K562 (cell line): ENCODE data around the gene IPO7. TPM values are rescaled to one million over a fixed set of nuclear protein-coding genes. Genes with fewer than 3 reads are reported as not detected.
A peak's percentile ranks its signal among the peaks of the same experiment; 100 is the strongest.

Experiments used
- EWSR1 ChIP-seq: fragments of 450-650 bp; IDR thresholded peaks from 2 replicates; pipeline ENCODE4 v1.6.1; 2018; ENCODE audit warnings: borderline replicate concordance, mild to moderate bottlenecking, low read depth, moderate library complexity; ENCODE audit not compliant: partially characterized antibody
- FOS ChIP-seq: IDR thresholded peaks from 3 replicates; pipeline ENCODE4 v1.6.1; 2011; ENCODE audit not compliant: insufficient read length; ENCODE audit errors: extremely low read depth
- GABPA ChIP-seq: fragments of 200-800 bp; sonication (Bioruptor generic); conservative IDR thresholded peaks from 2 replicates; pipeline ENCODE4 v1.6.1; 2016; ENCODE audit warnings: low read depth, missing genetic modification characterization, missing compliant biosample characterization
- HNRNPLL ChIP-seq: fragments of 200-400 bp; formaldehyde crosslinking; IDR thresholded peaks from 2 replicates; pipeline ENCODE4 v1.6.1; 2017; ENCODE audit warnings: low read length, low read depth, mild to moderate bottlenecking; ENCODE audit not compliant: poor library complexity, severe bottlenecking
- HOXB6 ChIP-seq: fragments of 250-450 bp; sonication (Bioruptor Pico); IDR thresholded peaks from 2 replicates; pipeline ENCODE4 v1.5.1; 2022; ENCODE audit warnings: mild to moderate bottlenecking, borderline replicate concordance
- MBD2 ChIP-seq: sonication (generic); IDR thresholded peaks from 2 replicates; pipeline ENCODE4 v1.6.1; 2016; ENCODE audit warnings: low read depth, borderline replicate concordance
- MCM7 ChIP-seq, 2 experiments: fragments of 450-650 bp; IDR thresholded peaks; 2 replicates each; pipeline ENCODE4 v1.6.1; 2016 to 2018
- NFE2 ChIP-seq: IDR thresholded peaks from 2 replicates; pipeline ENCODE4 v1.6.1; 2014; ENCODE audit warnings: antibody characterized with exemption, low read depth
- NR2F6 ChIP-seq: fragments of 450-650 bp; formaldehyde crosslinking; IDR thresholded peaks from 2 replicates; pipeline ENCODE4 v1.4.0; 2020; ENCODE audit warnings: mild to moderate bottlenecking
- NRF1 ChIP-seq, 2 experiments: fragments of 450-650 bp; IDR thresholded peaks in 1 of 2; conservative IDR thresholded peaks in 1 of 2; 2 replicates each; pipeline ENCODE4 v1.6.1; 2014; ENCODE audit warnings: mild to moderate bottlenecking in 2 of 2
- PHF21A ChIP-seq: fragments of 450-650 bp; IDR thresholded peaks from 2 replicates; pipeline ENCODE4 v1.6.1; 2017; ENCODE audit warnings: low read depth, borderline replicate concordance
- POLR2AphosphoS2 ChIP-seq: IDR thresholded peaks from 2 replicates; pipeline ENCODE4 v1.6.1; 2012; ENCODE audit warnings: low read length, improper control_type of control experiment
- SAP30 ChIP-seq: fragments of 200-600 bp; sonication (generic); IDR thresholded peaks from 2 replicates; pipeline ENCODE4 v1.6.1; 2012; ENCODE audit warnings: borderline replicate concordance, low read depth, mild to moderate bottlenecking, moderate library complexity, low read length, control low read depth, inconsistent platforms; ENCODE audit not compliant: insufficient read depth, poor library complexity, severe bottlenecking
- SMARCA4 ChIP-seq: fragments of 450-650 bp; IDR thresholded peaks from 2 replicates; pipeline ENCODE4 v1.6.1; 2016
- TAL1 ChIP-seq: fragments of 450-650 bp; IDR thresholded peaks from 2 replicates; pipeline ENCODE4 v1.6.1; 2016; ENCODE audit warnings: mild to moderate bottlenecking
- ZBTB12 ChIP-seq: fragments of 250-450 bp; sonication (Bioruptor Pico); IDR thresholded peaks from 2 replicates; pipeline ENCODE4 v1.4.0; 2020
- ZNF316 ChIP-seq: fragments of 450-650 bp; IDR thresholded peaks from 2 replicates; pipeline ENCODE4 v1.6.1; 2016
- polyA plus RNA-seq, 8 experiments: library from polyadenylated mRNA; depleted of rRNA in 4 of 8; stranded (reverse) in 5 of 8; unstranded in 3 of 8; fragments of >200 nt; fragmentation: Nextera tagmentation in 2 of 8; fragmentation: Illumina TruSeq in 1 of 8; extraction: Ambion mirVana in 2 of 8; extraction: Trizol in 1 of 8; gene quantifications; 2 replicates each; pipeline versions ENCODE4 v1.2.1 to v1.2.3, GENCODE V29; 2011 to 2014; ENCODE audit warnings: inconsistent platforms in 1 of 8, missing spikeins in 1 of 8
- total RNA-seq, 7 experiments: library from RNA; depleted of rRNA in 6 of 7; stranded (reverse); fragments of >200 nt in 6 of 7; fragmentation: Illumina TruSeq in 2 of 7; extraction: Trizol in 2 of 7; gene quantifications; 2 replicates each; pipeline versions ENCODE4 v1.2.1 to v1.2.3, GENCODE V29; 2011 to 2021; ENCODE audit warnings: low replicate concordance in 1 of 7
- TF ChIP-seq, protein P1 (sequence below), 2 experiments: fragments of 450-650 bp; formaldehyde crosslinking in 1 of 2; IDR thresholded peaks; 2 replicates each; pipeline versions ENCODE4 v1.4.0 to v1.6.1; 2014 to 2020; ENCODE audit warnings: mild to moderate bottlenecking in 2 of 2, borderline replicate concordance in 1 of 2, low read depth in 1 of 2

Gene IPO7
- total and polyA plus RNA-seq, 9 of the 15 experiments (the other 6 are each of a cell fraction or from before 2014, with no cell fraction given), result 23.6 to 138 (median 110) TPM

DNA sequence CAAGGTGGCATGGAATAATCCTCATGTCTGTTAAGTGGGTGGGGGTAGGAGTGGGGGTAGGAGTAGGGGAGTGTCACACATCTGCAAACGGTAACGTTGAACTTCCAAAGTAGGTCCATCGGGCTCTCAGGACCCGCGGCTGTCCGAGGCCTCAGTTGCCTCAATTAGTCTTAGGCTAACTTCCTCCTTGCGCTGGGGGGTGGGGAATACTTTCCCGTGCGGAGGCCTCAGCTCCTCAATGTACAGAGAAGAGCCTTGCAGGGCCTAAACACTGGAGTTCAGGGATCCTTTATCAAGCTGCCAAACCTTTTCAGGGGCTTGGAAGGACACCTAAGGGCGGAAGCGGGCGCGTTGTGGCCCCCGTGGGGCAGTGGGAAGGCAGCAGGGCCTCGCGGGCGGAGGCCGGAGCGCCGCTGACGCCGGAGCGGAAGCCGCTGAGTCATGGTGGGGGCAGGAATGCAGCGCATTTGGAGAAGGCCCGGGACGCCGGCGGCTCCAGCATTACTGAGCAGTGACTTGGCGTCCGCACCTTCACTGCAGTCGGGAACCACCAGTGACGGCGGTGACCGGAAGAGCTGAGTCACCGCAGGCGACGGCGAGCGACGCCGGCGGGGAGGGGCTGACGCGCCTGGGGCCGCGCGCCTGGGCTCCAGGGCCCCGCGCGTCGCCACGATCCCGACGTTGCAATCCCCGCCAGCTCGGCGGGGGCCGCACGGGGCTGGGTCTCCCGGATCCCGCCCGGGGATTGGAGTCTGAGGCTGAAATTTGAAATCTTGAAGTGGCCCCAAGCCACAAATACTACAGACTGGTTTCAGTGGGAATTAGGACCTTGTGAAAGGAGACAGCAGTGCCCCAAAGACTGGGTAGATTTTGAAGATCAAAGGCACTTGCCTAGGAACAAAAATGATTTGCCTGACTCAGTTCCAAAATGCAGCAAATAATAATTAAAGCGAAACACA is 20.2 kb upstream of the IPO7 start (continued):
- TF ChIP-seq SAP30 (no peak), TAL1 (no peak), ZBTB12 (CRISPR knock-in tag) (peak; percentile 93), HNRNPLL (peak; percentile 89), MCM7 (IDR thresholded peaks at IDR 0.05) (no peak), GABPA (tag) (peak; percentile 88), MBD2 (peak; percentile 78; the same call in 1 of the 2 replicates), SMARCA4 (peak; percentile 14; the same call in 1 of the 2 replicates), HOXB6 (CRISPR knock-in tag) (no peak), ZNF316 (peak; percentile 99), FOS (peak; percentile 26), EWSR1 (no peak), NFE2 (peak; percentile 98), NR2F6 (CRISPR knock-in tag) (no peak), POLR2AphosphoS2 (no peak), PHF21A (peak; percentile 75; the same call in 1 of the 2 replicates), NRF1 (conservative IDR thresholded peaks at IDR 0.05 in 1 of 2, IDR thresholded peaks at IDR 0.05 in 1 of 2) (peak; percentile 82 to 83)
- TF ChIP-seq, protein P1, sequence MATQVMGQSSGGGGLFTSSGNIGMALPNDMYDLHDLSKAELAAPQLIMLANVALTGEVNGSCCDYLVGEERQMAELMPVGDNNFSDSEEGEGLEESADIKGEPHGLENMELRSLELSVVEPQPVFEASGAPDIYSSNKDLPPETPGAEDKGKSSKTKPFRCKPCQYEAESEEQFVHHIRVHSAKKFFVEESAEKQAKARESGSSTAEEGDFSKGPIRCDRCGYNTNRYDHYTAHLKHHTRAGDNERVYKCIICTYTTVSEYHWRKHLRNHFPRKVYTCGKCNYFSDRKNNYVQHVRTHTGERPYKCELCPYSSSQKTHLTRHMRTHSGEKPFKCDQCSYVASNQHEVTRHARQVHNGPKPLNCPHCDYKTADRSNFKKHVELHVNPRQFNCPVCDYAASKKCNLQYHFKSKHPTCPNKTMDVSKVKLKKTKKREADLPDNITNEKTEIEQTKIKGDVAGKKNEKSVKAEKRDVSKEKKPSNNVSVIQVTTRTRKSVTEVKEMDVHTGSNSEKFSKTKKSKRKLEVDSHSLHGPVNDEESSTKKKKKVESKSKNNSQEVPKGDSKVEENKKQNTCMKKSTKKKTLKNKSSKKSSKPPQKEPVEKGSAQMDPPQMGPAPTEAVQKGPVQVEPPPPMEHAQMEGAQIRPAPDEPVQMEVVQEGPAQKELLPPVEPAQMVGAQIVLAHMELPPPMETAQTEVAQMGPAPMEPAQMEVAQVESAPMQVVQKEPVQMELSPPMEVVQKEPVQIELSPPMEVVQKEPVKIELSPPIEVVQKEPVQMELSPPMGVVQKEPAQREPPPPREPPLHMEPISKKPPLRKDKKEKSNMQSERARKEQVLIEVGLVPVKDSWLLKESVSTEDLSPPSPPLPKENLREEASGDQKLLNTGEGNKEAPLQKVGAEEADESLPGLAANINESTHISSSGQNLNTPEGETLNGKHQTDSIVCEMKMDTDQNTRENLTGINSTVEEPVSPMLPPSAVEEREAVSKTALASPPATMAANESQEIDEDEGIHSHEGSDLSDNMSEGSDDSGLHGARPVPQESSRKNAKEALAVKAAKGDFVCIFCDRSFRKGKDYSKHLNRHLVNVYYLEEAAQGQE (IDR thresholded peaks at IDR 0.05; ENCODE audit: borderline replicate concordance), result no peak; the same call in 1 of the 2 replicates
- TF ChIP-seq, protein P1 (CRISPR knock-in tag; IDR thresholded peaks at IDR 0.05; ENCODE audit: low read depth), result 0 out of 2 replicates have a peak, but pooled peaks have one; percentile 22
